ENCODE measurements around the gene RBM39.
"Not testable (repeated sequence)": the region's sequence is repeated elsewhere in the genome, so short reads cannot be mapped to it uniquely, and the experiment has no call there.

The RBM39 gene

GRCh38 chr20:35741892-35742740, at the start of gene RBM39:
RBM39 (minus strand) TSS chr20:35742260; CDS start chr20:35740874, 1,386 bp downstream.
- peak; percentile 100 for DNase-seq

GRCh38 chr20:35791821-35792220, 49.8 kb upstream of the RBM39 start:
- no peak for DNase-seq

- DNase-seq, result no peak
Measured at GRCh38 chr20:35791097-35791496, 49.0 kb upstream of the RBM39 start.

GRCh38 chr20:35788796-35789195, 46.7 kb upstream of the RBM39 start:
- no peak for DNase-seq

- DNase-seq, result not testable (repeated sequence)
Measured at GRCh38 chr20:35785541-35785940, 43.5 kb upstream of the RBM39 start.

GRCh38 chr20:35783811-35784210, 41.8 kb upstream of the RBM39 start:
- DNase-seq, result not testable (repeated sequence)

- DNase-seq, result no peak
Measured at GRCh38 chr20:35776513-35777101, 34.5 kb upstream of the RBM39 start.

- DNase-seq, result no peak
Measured at GRCh38 chr20:35774391-35774790, 32.3 kb upstream of the RBM39 start.

GRCh38 chr20:35773154-35773751, 31.2 kb upstream of the RBM39 start:
- DNase-seq, result peak; percentile 74

- no peak for DNase-seq
Measured at GRCh38 chr20:35772563-35773058, 30.6 kb upstream of the RBM39 start.

GRCh38 chr20:35771689-35772562, 29.9 kb upstream of the RBM39 start, which contains the start of gene PHF20:
PHF20 (plus strand) TSS chr20:35772015; CDS start chr20:35801523, 29,508 bp downstream.
- peak; percentile 100 for DNase-seq

- DNase-seq, result no peak
Measured at GRCh38 chr20:35771367-35771688, 29.3 kb upstream of the RBM39 start.

- DNase-seq, result peak; percentile 60
Measured at GRCh38 chr20:35768731-35769664, 26.9 kb upstream of the RBM39 start.

- DNase-seq, result peak; percentile 85
Measured at GRCh38 chr20:35767683-35768481, 25.8 kb upstream of the RBM39 start.

- no peak for DNase-seq
Measured at GRCh38 chr20:35766843-35767242, 24.8 kb upstream of the RBM39 start.

GRCh38 chr20:35764936-35765335, 22.9 kb upstream of the RBM39 start:
- not testable (repeated sequence) for DNase-seq

GRCh38 chr20:35762461-35762860, 20.4 kb upstream of the RBM39 start:
- no peak for DNase-seq

- DNase-seq, result not testable (repeated sequence)
Measured at GRCh38 chr20:35761548-35761947, 19.5 kb upstream of the RBM39 start.

- no peak for DNase-seq
Measured at GRCh38 chr20:35757098-35757705, 15.1 kb upstream of the RBM39 start.

- DNase-seq, result no peak
Measured at GRCh38 chr20:35756404-35756803, 14.3 kb upstream of the RBM39 start.

Data from CD4-positive, alpha-beta T cell treated with Interleukin-21 for 1 hour (primary cell).